HEK293T (cell line): ENCODE results near the gene DPEP2.

ENCODE experiments used
- ARNT ChIP-seq: fragments of 450-650 bp; IDR thresholded peaks from 2 replicates; pipeline ENCODE4 v1.6.1; 2017; ENCODE audit warnings: mild to moderate bottlenecking
- HDGF ChIP-seq: fragments of 450-650 bp; IDR thresholded peaks from 2 replicates; pipeline ENCODE4 v1.6.1; 2017; ENCODE audit warnings: antibody characterized with exemption, borderline replicate concordance
- SP1 ChIP-seq: fragments of 450-650 bp; IDR thresholded peaks from 2 replicates; pipeline ENCODE4 v1.6.1; 2017
- TARDBP ChIP-seq: fragments of 450-650 bp; IDR thresholded peaks from 2 replicates; pipeline ENCODE4 v1.6.1; 2016

- no peak for TF ChIP-seq TARDBP
- no peak for TF ChIP-seq HDGF
- TF ChIP-seq ARNT: no peak
- TF ChIP-seq SP1: no peak
Observed at GRCh38 chr16:67993207-67994039, 5.9 kb downstream of the DPEP2 start.
